ENCODE results near the gene KLHL20.

DNA sequence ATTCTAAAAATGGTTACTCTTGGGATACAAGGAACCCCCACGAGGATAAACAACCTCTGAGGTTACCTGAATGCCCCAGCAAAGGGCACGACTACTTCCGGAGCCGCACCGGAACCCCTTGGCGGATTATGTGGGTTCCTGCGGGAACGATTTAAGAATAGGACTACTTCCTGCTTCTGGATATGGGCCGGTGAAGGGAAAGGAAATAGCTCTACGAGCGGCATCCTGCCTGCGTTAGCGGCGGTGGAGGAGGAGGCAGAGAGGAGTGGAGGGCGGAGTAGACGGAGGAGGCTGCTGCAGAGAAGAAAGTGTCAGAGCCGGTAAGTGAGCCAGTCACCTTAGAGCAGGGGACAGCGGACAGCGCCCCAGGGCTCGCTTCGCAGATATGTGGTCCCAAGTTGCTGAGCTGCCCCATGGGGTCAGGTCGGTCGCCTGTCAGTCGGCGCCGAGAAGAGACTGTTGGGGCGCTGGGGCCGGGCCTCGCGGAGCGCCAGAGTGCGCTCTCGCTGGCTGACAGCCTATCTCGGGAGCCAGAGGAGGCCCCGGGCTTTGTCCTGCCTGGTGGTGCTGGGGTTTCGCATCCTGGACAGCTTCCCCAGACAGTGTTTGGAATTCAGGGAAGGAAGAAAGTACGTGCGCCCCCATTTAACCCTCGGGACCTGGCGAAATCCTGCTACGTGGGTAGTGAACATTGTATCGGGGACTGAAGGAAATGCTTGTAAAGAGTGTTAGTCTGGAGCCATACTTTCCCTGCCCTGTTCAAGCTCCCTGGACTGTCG lies at the start of gene KLHL20:
- TF ChIP-seq EZH2 (IDR thresholded peaks at IDR 0.05; ENCODE audit: insufficient read depth, poor library complexity, severe bottlenecking) = no peak
- no peak for TF ChIP-seq EZH2phosphoT487 (IDR thresholded peaks at IDR 0.05; ENCODE audit: insufficient read depth, low read depth)

All from GM23248 (cell line).